Naive B cell (primary cell): ENCODE measurements around the gene PEMT. TPM values are rescaled to one million over a fixed set of nuclear protein-coding genes. Genes with fewer than 3 reads are reported as not detected.

Experiments
- ATAC-seq, 2 donors: fragments of 150-1000 bp; cut with Tn5 transposase; 2 replicates each; pipeline ENCODE4 v1.10.0; 2021; ENCODE audit warnings: low read depth in 2 of 2, mild to moderate bottlenecking in 2 of 2, moderate library complexity in 2 of 2
- DNase-seq: peaks from one replicate; pipeline ENCODE4 v3.0.0; 2022
- H3K27ac Mint-ChIP-seq, 6 donors: one replicate each; pipeline ENCODE4 v1.8.0; 2020 to 2022; ENCODE audit warnings: mild to moderate bottlenecking in 6 of 6, mixed read lengths in 6 of 6, moderate library complexity in 5 of 6, inconsistent platforms in 2 of 6
- H3K27me3 Mint-ChIP-seq, 3 donors: one replicate each; pipeline ENCODE4 v1.8.0; 2021 to 2022; ENCODE audit warnings: mixed read lengths in 3 of 3, mild to moderate bottlenecking in 1 of 3
- H3K36me3 Mint-ChIP-seq, 2 donors: one replicate each; pipeline ENCODE4 v1.8.0; 2020 to 2022; ENCODE audit warnings: mixed read lengths in 2 of 2, inconsistent platforms in 1 of 2, mild to moderate bottlenecking in 1 of 2
- H3K4me1 Mint-ChIP-seq, 3 donors: one replicate each; pipeline ENCODE4 v1.8.0; 2020 to 2022; ENCODE audit warnings: mixed read lengths in 3 of 3, inconsistent platforms in 1 of 3, mild to moderate bottlenecking in 1 of 3, moderate library complexity in 1 of 3
- H3K4me3 Mint-ChIP-seq, 8 donors: one replicate each; pipeline ENCODE4 v1.8.0; 2020 to 2022; ENCODE audit warnings: mild to moderate bottlenecking in 8 of 8, mixed read lengths in 8 of 8, moderate library complexity in 8 of 8, inconsistent platforms in 2 of 8
- H3K9me3 Mint-ChIP-seq, 7 donors: one replicate each; pipeline ENCODE4 v1.8.0; 2020 to 2022; ENCODE audit warnings: mixed read lengths in 7 of 7, mild to moderate bottlenecking in 5 of 7, inconsistent platforms in 2 of 7, moderate library complexity in 1 of 7
- polyA plus RNA-seq, 6 donors: library from polyadenylated mRNA; unstranded; fragments of 300-500 nt; fragmentation: Illumina TruSeq; gene quantifications; one replicate each; pipeline ENCODE4 v1.2.3, GENCODE V29; 2021; ENCODE audit warnings: low read depth in 6 of 6

The PEMT gene
- polyA plus RNA-seq, 6 donors from 2014 or later, result 16.3 to 28.0 (median 21.3) TPM

DNA sequence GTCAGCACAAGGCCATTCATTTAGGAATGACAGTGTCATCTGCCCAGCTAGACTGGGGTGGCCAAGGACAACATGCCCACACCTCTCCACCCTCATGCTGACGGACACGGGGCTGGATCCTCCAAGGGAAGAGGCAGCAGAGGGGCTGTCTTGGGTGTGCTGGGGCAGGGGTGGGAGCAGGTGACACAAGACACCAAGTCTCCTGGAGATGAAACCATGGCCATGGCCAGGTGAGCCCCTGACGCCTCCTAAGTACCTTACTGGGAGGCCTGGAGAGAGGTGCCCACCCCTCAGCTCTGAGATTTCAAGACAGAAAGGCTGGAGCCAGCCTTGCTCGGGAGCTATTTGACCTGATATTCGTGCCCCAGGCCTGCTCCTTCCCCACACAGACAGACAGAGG lies 86.4 kb downstream of the PEMT start:
- no peak for DNase-seq
- H3K27ac Mint-ChIP-seq, result peak overlapping the region in 1 of 6 donors; percentile 27
- no peaks in the 10 kb centered on the region for H3K9me3 Mint-ChIP-seq

DNA sequence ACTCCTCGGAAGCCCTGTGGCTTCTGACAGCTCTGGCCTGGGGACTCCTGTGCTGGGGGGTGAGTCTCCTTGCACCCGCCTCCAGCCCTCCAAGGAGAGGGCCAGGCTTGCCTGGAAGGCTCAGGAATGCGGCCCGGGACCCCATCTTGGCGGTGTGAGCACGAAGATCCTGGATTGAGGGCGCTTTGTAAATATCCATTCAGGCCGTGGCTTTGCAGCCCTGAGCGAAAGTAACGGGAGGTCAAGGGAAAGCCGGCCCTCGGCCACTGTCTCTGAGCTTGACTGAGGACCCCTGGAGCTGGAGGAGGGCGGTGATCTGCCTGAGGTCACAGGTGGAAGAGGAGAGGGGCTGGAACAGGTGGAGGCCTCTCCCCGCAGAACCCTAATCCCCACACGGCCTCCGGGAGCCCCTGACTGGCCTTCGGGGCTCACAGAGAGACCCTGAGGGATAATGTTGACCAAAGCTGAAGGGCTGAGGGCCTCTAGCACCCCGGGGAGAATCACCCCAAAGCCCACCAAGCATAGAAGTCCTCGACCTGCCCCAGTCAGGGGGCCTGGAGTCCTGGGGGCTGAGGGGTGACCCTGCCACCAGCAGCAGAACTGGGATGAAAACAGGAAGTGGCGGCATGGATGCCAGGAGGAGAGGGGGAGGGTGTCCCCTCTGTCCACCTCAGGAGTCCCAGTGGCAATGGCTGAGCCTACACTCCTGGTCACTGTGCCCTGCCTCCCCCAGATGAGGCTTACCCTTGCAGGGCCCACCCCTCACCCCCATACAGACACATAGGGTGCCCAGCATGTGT lies 87.0 kb downstream of the PEMT start:
- Mint-ChIP-seq H3K27me3 (peaks cover 0 to 9% (median 0%) of the 10 kb centered on the region in 3 donors), H3K9me3 (no peaks in the 10 kb centered on the region), H3K4me1 (peaks cover 0 to 4% (median 0%) of the 10 kb centered on the region in 3 donors), H3K4me3 (no peak overlapping the region), H3K36me3 (no peaks in the 10 kb centered on the region), H3K27ac (no peak overlapping the region)
- DNase-seq, result no peak
- ATAC-seq, result no peak

More for the DNA sequence above, 86.4 kb downstream of the PEMT start:
- Mint-ChIP-seq H3K27me3 (peaks cover 0 to 9% (median 0%) of the 10 kb centered on the region in 3 donors), H3K4me1 (peaks cover 0 to 9% (median 5%) of the 10 kb centered on the region in 3 donors), H3K36me3 (no peaks in the 10 kb centered on the region), H3K4me3 (no peak overlapping the region)
- no peak for ATAC-seq

DNA sequence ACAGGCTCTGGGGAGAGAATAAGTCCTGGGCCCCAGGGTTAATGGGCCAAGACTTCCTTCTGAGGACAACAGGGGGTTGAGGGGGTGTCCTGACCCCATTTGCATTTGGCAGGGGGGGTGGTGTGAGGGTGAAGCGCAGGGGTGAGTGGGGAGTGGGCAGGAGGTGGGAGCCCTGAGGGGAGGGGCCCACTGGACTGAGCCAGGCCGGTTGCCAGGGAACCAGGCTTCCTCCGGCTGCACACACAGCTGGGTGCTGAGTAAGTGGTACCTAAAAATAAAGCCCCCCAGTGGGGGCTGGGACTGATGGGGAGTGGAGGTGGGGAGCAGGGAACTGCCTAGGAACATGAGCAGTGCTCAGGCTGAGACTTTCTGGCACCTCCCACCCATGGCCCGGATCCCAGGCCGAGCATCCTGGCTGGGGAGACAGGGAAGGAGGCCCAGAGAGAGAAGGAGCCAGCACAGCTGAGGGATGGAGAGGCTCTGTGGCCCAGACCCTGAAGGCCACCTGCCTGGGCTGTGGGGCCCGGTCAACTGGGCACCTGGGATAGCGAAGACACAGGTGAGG lies 87.9 kb downstream of the PEMT start:
- Mint-ChIP-seq H3K27me3 (peaks cover 0 to 9% (median 0%) of the 10 kb centered on the region in 3 donors), H3K27ac (peak overlapping the region in 1 of 6 donors; percentile 34), H3K4me3 (no peak overlapping the region), H3K9me3 (no peaks in the 10 kb centered on the region), H3K4me1 (peaks cover 0 to 4% (median 0%) of the 10 kb centered on the region in 3 donors), H3K36me3 (no peaks in the 10 kb centered on the region)
- ATAC-seq (no peak), DNase-seq (no peak)

DNA sequence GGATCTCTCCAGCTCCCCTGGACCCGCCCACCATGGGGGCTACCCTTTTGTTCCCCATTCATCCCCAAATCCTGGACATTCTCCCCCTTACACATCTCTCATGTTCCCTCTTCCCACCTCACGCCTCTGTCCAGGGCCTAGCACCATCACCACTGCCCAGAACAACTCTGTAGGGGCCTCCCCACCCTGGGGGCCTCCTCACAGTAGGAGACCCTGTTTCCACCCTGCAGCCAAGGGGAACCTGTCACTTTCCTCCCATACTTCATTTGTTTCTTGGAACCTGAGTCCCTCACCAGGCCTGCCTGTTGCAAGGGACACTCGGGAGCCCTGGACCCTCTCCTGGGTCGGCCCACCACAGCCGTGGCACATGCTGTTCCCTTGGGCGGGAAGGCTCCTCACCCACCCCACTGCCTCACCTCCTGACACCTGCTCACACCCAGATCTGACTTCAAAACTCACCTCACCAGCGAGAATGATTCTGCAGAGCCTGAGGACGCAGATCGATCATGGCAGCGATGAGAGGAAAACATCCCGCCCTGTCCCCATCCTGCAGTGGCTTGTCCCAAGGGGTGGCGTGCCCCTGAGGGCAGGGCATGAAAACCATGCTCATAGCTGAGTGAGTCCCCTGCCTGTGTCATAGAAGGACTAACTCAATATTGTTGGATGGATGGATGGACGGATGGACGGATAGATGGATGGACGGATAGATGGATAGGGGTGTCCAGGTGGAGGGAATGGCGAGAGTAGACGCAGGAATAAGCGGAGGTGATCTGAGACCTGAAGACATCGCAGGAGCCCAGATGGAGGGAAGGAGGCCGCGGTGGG lies 88.6 kb downstream of the PEMT start:
- H3K36me3 Mint-ChIP-seq, result no peaks in the 10 kb centered on the region
- peaks cover 0 to 4% (median 0%) of the 10 kb centered on the region in 3 donors for H3K4me1 Mint-ChIP-seq
- H3K27ac Mint-ChIP-seq, result no peak overlapping the region
- H3K9me3 Mint-ChIP-seq, result no peaks in the 10 kb centered on the region
- ATAC-seq (no peak), DNase-seq (no peak)
- H3K4me3 Mint-ChIP-seq, result no peak overlapping the region
- peaks cover 0 to 9% (median 0%) of the 10 kb centered on the region in 3 donors for H3K27me3 Mint-ChIP-seq

DNA sequence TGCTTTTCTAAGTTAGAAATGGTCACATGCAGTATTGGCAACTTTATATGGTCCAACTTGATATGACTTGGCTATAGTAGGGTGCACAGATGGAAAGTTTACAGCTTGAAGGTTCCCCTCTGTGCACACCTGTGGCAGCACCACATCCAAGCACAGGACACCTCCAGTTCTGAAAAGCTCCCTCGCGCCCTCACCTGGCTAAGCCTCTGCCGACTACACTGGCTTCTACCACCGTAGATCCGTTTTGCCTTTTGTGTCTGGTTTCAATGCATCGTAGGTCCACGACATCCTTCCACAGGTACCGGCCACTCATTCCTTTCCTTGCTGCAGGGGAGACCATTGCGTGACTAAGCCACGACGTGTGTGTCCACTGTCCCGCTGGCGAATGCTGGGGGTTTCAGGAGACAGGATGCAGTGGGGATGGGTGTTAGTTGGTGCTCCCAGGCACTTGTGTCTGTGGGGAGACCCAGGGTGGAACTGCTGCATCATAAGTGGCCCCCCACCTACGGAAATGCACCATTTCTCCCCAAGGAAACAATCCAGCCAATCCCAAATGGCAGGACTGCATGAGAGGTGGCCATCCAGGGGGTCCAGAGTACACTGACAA lies 90.4 kb downstream of the PEMT start:
- H3K9me3 Mint-ChIP-seq, result no peaks in the 10 kb centered on the region
- ATAC-seq, result no peak
- H3K4me3 Mint-ChIP-seq, result peak overlapping the region in 1 of 8 donors; percentile 33
- no peak overlapping the region for H3K27ac Mint-ChIP-seq
- peaks cover 0 to 5% (median 4%) of the 10 kb centered on the region in 3 donors for H3K4me1 Mint-ChIP-seq
- peaks cover 0 to 9% (median 0%) of the 10 kb centered on the region in 3 donors for H3K27me3 Mint-ChIP-seq
- no peaks in the 10 kb centered on the region for H3K36me3 Mint-ChIP-seq
- no peak for DNase-seq

DNA sequence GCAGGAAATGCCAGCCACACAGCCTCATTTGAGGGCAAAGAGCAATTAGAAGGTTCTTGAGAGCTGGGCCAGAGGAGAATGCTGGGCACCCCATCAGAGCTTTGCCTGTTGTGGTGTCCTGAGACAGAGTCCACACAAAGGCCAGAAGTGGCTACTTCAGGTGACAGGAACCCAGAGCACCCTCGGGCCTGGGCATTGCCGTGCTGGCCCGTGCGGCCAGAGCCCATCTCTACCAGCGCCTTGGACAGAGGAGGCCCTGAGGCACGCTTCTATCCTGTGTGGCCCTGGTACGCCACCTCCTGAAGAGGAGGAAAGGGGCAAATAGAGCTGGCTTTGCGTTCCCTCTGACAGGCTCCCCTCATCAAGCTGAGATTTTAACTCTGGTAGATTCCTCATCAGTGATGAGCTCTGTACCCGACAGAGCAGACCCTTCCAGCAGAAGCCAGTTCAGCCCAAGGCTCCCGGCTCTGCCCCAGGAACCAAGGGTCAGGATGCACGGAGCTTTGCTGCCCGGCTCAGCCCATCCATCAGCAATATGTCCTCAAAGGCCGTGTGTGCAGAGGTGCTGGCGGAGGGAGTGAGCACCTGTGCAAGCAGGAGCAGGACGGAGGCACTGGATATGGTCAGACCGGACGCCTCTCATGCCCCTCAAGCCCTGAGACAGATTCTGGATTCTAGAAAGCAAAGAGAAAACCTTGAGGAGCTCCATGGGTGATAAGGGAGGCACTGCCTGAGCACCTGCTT lies 91.9 kb downstream of the PEMT start:
- DNase-seq (no peak), ATAC-seq (no peak)
- H3K27ac Mint-ChIP-seq, result no peak overlapping the region
- peaks cover 0 to 18% (median 8%) of the 10 kb centered on the region in 3 donors for H3K27me3 Mint-ChIP-seq
- no peaks in the 10 kb centered on the region for H3K36me3 Mint-ChIP-seq
- no peaks in the 10 kb centered on the region for H3K9me3 Mint-ChIP-seq
- peaks cover 10 to 14% (median 12%) of the 10 kb centered on the region in 3 donors for H3K4me1 Mint-ChIP-seq
- H3K4me3 Mint-ChIP-seq, result no peak overlapping the region

DNA sequence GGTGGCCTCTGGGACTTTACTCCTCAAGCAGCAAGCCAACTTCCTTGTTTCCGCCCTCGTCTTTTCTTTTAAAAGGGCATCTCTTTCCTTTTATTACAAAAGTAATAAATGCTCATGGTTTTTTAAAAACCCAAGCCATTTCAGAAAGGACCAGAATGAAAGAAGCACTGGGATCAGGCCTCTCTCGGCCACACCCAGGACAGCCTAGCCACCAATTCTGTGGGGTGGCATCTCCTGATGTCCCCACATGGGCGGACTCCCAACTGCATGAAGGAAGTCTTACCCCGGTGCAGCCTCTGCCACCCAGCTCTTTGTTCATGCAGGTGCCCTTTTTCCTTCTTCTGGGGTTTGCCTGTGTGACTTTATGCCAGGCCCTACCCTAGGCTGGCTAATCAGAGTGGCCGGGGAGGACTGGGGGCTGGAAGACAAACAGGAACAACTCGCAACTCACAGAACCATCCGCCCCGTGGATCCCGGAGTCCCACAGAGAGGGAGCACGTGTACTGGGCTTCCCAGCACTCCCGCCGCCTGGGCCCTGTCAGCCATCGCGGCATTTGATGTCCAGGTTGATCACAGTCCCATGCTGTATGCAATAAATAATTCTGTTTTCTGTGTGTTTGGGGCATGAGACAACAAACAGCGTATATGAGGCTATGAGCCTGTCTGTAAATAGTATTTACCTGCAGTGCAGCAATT lies 92.8 kb downstream of the PEMT start:
- DNase-seq (no peak), ATAC-seq (no peak)
- no peaks in the 10 kb centered on the region for H3K9me3 Mint-ChIP-seq
- no peak overlapping the region for H3K27ac Mint-ChIP-seq
- peak overlapping the region in 3 of 8 donors; percentile 21 to 65 (median 36) for H3K4me3 Mint-ChIP-seq
- peaks cover 10 to 14% (median 14%) of the 10 kb centered on the region in 3 donors for H3K4me1 Mint-ChIP-seq
- no peaks in the 10 kb centered on the region for H3K36me3 Mint-ChIP-seq
- H3K27me3 Mint-ChIP-seq, result peaks cover 0 to 18% (median 8%) of the 10 kb centered on the region in 3 donors

DNA sequence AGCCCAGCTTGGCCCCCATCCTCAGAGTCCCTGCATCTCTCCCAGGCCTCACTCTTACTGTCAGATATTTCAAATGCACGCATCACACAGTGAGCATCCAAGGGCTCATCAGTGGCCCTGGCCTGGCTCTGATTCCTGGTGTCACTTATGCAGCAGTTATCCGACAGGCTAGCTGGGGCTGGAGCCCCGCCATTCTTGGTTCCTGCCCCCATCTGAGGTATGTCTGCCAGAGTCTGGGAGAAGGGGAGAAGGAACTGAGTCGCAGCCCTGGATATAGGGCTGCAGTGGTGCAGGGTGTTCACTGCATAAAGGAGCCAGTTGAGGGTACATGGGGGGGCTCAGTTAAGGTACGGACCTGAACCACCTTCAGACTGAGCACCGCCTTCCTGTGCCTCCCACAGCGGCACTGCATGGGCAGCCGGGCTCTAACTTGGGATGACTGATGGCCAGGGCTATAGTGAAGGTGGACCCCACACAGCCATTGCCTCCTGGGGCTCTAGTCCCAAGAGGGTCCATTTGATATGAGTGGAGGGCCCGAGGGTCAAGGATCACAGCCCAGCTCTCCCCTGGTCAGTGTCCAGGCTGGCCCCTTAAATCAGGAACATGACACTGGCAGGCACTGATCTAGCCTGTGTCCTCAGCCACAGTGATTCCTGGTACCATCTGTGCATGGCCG lies 93.5 kb downstream of the PEMT start:
- Mint-ChIP-seq H3K27ac (no peak overlapping the region), H3K27me3 (peaks cover 0 to 18% (median 8%) of the 10 kb centered on the region in 3 donors), H3K36me3 (no peaks in the 10 kb centered on the region), H3K4me1 (peaks cover 6 to 18% (median 14%) of the 10 kb centered on the region in 3 donors), H3K9me3 (no peaks in the 10 kb centered on the region), H3K4me3 (peak overlapping the region in 4 of 8 donors; percentile 51 to 77 (median 60))
- no peak for DNase-seq
- no peak for ATAC-seq

DNA sequence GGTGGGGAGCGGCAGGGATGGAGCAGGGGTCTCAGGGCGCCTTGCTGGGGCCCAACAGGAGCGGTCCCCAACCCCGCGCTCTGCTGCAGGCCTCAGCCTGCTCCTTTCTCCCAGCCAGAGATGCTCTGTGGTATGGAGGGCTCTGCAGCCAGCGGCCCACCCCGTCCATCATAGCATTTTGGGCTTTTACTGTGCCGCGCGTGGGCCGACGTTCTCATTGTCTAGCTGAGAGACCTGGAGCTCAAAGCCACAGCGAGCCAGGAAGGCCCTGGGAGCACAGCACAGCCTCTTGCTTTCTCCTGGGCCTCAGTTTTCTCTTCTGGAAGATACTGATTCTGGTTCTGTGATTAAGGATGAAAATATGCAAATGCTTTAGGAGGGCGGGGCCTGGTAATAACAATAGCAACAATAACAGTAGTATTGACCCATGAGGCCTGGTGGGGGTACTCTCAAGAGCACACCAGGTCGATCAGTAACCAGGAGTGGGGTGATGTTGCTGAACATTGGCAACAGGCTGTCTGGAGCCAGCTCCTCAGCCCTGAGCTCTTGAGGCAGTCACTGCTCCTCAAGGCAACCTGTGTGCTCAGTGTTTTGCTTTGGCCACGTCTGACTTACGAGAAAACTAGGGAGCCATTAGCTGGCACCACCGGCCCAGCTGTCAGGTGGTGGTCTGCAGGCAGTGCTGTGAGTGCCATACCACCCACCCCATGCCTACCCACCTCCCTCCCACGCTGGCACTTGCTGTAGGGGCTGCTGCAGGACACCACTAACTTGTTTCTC lies 94.3 kb downstream of the PEMT start:
- Mint-ChIP-seq H3K4me1 (peaks cover 6 to 18% (median 14%) of the 10 kb centered on the region in 3 donors), H3K27me3 (peaks cover 0 to 14% (median 8%) of the 10 kb centered on the region in 3 donors), H3K4me3 (peak overlapping the region; percentile 35 to 84 (median 66)), H3K27ac (peak overlapping the region in 1 of 6 donors; percentile 56), H3K36me3 (peaks cover 0 to 6% of the 10 kb centered on the region in 2 donors), H3K9me3 (no peaks in the 10 kb centered on the region)
- DNase-seq, result no peak
- ATAC-seq, result no peak

DNA sequence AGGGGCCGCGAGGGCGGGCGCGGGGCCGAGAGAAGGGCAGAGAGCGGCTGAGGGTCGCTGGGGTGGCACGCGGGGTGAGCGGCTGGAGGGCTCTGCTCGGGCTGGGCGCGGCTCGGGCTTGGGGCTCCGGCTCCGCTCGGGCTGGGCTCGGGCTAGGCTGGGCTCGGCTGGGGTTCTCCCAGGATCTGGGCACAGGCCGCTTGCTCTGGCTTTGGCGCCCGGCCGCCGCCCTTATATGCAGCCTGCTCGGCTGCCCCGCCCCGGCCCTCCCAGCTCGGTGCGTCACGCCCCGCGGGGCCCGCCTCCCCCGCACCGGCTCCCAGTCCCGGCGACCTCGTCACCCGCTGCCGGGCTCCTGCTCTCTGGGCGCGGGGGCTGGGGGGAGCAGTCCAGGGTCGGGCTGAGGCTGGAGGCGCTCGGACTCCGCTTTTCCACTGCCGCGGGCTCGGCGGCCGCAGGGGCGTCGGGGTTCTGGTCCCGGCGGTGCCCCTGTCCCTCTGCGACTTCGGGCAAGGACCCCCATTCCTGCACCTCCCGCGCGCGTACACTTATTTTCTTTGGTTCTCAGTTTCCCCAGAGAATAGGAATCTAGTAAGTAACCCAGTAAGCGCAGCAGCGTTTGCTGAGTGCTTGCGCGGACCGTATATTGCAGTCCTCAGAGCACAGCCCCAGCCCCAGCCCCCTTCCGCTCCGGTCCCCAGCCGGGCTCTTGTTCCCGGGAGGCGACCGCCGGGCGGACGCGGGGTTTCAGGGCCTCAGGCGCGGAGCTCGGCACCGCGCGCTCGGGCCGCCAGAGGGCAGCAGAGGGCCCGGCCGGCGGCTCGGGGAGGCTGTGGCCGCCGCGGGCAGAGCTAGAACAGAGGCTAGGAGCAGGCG lies 95.1 kb downstream of the PEMT start, which contains the start of gene RASD1:
RASD1 (minus strand) TSS at position 207 of the 876 bp plus-strand sequence. CDS start 214 bp downstream, outside the sequence.
- Mint-ChIP-seq H3K4me1 (peaks cover 6 to 23% (median 17%) of the 10 kb centered on the region in 3 donors), H3K27ac (peak within 1 kb of the TSS in 2 of 6 donors; percentile 51 to 73), H3K36me3 (peaks cover 0 to 8% of the 10 kb centered on the region in 2 donors), H3K27me3 (peaks cover 0 to 14% (median 8%) of the 10 kb centered on the region in 3 donors), H3K9me3 (no peaks in the 10 kb centered on the region), H3K4me3 (peak within 1 kb of the TSS; percentile 74 to 92 (median 90))
- ATAC-seq (peak; percentile 85), DNase-seq (peak; percentile 70)
